Astrocyte (in vitro differentiated cells and primary cell): ENCODE data around the gene KDM3B.

Experiments
- EZH2 ChIP-seq: IDR thresholded peaks from 2 replicates; pipeline ENCODE4 v1.6.1; 2012; ENCODE audit warnings: mild to moderate bottlenecking, low read length, inconsistent platforms; ENCODE audit not compliant: insufficient read depth
- TF ChIP-seq, protein P1 (sequence below): IDR thresholded peaks from 2 replicates; pipeline ENCODE4 v1.5.1; 2011; ENCODE audit warnings: low read depth, mild to moderate bottlenecking, inconsistent platforms, low read length, moderate library complexity; ENCODE audit not compliant: insufficient read depth

DNA sequence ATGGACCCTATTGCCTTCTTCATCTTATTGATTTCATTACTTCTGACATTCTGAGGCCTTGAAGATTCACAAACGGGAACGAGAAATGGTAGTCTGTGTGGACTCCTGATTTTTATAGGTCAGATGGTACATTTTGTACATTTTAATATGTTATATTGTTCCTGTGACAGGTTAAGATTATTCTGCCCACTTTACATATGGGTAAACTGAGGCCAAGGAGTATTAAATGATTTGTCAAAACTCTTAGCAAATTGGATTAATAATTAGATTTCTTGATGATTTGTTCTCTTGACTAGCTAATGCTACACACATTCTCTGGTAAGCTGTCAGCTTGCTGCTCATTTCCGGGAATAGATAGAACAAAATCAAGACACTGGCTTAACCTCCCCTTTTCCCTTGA, 12.5 kb upstream of the KDM3B start:
- TF ChIP-seq, protein P1, sequence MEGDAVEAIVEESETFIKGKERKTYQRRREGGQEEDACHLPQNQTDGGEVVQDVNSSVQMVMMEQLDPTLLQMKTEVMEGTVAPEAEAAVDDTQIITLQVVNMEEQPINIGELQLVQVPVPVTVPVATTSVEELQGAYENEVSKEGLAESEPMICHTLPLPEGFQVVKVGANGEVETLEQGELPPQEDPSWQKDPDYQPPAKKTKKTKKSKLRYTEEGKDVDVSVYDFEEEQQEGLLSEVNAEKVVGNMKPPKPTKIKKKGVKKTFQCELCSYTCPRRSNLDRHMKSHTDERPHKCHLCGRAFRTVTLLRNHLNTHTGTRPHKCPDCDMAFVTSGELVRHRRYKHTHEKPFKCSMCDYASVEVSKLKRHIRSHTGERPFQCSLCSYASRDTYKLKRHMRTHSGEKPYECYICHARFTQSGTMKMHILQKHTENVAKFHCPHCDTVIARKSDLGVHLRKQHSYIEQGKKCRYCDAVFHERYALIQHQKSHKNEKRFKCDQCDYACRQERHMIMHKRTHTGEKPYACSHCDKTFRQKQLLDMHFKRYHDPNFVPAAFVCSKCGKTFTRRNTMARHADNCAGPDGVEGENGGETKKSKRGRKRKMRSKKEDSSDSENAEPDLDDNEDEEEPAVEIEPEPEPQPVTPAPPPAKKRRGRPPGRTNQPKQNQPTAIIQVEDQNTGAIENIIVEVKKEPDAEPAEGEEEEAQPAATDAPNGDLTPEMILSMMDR = no peak
- TF ChIP-seq EZH2 = no peak
